ENCODE data around the gene SORCS1.

Gene SORCS1

DNA sequence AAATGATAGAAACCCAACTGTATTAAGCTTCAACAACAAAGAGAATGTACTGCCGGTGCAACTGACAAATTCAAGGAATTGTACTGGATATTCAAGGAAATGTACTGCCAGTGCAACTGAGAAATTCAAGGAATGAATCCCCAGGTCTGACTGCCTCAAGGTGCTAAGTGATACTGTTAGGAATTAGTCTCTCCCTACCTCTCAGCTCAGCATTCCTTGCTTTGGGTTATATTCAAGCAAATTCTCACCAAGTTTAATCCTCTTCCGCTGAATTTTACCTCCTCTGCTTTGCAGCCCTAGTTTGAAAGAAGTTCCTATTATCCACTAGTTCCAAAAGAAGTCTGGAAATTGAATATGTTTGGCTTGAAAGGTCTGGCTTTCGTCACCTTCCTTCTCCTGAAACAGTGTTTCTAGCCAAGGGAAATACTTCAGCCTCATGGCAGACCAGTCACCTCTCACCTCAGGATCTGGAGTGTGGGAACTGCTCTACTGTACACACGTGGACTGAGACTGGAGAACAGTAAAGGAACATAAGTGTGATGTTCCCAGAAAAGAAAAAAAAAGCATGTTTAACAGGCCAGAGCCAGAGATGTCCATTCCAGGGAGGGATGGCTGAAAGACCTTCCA, 60.4 kb downstream of the SORCS1 start:
- no peak for DNase-seq (ENCODE audit: low read depth in 3 of 3)

DNA sequence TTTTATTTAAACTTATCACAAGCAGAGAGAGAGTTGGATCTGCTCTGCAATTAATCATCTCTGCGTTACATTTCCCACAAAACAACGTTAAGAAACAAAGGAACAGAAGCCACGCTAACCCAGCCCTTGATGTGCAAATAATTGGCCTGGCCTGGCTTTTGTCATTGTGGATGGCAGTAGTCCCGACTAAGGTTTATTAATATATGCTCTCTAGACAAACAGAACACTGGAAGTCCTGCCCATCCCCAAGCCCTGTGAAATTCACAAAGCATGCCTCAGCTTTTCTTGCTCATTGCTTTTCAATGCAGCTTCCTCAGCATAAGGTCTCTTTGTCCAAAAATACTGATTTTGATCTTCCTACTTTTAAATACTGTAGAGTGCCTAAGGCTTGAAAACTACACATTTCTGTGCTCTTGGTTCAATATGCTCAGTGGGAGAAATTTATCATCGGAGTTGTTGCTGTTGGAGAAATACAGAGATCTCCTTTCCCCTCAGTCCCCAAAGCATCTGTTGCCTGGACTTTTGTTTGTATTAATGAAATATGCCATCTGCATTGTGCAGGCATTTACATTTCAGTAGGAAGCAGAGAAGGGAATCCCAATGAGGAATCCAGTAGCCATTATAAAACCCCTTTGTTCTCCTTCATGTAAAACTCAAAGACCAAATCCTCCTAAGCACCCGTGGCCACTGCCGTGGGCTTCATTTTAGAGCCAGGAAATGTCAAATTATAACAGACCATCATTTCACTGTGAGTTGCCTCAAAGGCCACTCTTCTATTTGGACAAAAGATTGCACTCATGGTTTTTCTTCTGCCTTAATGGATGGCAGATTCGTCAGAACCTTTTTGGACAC, 61.1 kb downstream of the SORCS1 start:
- DNase-seq (ENCODE audit: low read depth in 3 of 3): no peak

DNA sequence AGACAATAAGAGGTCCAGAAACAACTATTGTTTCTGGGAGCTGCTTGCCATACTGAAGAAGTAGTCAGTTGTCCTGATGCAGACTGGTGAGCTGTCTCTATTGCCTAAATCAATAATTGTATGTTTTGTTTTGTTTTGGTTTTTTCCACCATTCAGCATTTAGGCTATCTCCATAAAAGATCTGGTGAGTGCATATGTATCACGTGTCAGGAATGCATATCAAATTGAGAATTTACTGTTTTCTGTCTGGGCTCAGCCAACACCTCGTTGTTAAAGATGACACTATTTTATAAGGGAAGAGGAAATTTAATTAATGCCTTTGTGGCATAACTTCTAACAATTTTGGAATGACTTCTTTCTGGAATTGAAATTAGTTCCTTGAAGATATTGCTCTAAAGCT, 66.2 kb downstream of the SORCS1 start:
- no peak for DNase-seq (ENCODE audit: low read depth in 3 of 3)

DNA sequence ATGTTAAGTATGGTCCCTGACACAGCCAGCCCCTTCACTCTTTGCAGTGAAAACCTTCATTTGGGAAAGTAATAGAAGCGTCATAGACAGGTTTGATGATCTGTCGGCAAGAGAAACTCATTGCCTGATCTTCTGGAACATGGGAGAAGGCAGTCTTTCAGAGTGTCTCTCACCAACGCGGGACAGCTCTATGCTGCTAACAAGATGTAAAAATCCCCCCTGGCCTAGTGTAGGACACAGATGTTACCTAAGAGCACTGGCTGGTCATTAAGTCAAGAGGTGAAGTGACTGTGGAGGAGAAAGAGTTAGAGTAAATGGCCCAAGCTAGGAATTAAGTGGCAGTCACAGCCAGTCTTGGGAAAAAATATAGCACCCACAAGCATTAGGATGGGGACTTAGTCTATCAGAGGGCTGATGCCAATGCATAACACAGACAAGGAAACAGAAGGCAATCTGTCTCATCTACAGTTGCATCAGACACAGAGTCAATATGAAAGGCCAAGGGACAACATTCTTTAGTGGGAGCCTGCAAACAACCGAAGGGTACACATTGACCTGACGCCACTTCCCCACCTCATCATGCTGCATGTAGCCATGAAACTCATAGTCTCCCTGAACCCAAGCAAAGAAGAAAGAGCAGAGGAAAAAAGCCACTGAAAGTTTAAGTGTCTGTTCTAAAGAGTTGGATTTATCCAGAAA, 69.5 kb downstream of the SORCS1 start:
- no peak for DNase-seq (ENCODE audit: low read depth in 3 of 3)

DNA sequence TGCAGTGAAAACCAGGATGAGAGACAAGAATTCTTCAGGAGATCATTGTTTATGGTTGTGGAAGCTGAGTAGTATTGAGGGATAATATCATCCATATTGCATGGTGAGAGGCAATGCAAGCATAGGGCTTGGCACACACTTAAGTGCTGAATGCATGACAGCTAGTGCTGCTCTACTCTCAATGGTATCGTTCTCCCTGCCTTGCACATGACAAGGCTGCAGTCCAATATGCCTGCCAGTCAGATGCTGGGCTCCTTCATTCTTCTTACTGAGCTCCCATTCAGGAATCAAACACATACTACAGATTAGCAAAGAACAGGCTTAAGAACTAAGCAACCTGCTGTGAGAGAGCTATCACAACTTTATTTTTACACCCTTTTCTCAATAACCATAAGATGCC, 72.2 kb downstream of the SORCS1 start:
- no peak for DNase-seq (ENCODE audit: low read depth in 3 of 3)

DNA sequence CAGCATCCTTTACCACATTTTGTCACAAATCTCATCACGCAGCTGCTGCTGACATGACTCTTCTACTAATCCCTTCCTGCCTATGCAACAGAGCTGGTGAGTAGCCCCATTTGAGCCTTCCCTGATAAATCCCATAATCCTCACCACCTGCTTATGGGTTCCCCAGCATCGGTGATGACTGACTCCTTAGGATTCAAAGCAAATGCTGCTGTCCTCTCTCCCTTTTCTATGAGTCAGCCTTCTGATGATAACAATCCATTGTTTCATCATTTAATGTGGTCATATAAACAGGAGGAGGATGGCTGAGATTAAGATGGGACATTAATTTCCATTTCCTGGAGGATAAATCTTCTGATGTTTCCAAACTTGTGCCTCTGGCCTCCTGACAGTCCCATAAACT, 73.4 kb downstream of the SORCS1 start:
- no peak for DNase-seq (ENCODE audit: low read depth in 3 of 3)

DNA sequence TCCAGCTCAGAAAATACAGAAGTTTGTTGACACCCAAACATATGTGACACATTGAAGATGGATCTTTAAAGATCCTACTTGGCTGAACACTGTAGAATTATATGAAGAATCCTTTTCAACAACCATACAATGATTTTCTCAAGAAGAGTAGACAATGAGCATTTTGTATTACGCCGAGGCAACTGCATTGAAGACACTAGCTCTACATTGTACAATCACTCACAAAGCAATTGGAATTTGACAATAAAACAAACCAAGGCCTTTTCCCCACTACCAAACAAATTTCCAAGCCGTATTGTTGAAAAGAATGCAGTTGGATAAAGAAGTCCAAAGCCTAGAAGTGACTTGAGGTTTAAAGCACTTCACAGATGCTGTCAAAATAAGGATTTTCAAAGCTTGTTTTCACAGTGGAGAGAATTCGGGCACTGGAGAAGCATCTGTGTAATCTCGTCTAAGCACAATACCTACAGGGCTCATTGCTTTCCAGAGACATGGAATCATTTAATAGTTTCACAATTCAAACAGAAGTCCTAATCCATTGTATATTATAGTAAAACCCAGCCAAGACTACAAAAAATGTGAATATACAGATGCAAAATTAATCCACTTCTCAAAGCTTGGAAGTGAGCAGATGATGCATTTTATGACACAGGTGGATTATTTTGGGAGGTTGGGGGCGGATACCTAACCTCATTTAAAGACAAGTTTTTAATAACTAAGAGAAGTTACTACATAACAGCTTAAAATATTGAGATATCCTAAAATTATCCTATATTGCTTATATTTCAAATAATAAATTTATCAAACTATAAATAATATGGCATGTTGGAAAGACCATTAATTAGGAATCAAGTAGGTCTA, 78.6 kb downstream of the SORCS1 start:
- no peak for DNase-seq (ENCODE audit: low read depth in 3 of 3)

DNA sequence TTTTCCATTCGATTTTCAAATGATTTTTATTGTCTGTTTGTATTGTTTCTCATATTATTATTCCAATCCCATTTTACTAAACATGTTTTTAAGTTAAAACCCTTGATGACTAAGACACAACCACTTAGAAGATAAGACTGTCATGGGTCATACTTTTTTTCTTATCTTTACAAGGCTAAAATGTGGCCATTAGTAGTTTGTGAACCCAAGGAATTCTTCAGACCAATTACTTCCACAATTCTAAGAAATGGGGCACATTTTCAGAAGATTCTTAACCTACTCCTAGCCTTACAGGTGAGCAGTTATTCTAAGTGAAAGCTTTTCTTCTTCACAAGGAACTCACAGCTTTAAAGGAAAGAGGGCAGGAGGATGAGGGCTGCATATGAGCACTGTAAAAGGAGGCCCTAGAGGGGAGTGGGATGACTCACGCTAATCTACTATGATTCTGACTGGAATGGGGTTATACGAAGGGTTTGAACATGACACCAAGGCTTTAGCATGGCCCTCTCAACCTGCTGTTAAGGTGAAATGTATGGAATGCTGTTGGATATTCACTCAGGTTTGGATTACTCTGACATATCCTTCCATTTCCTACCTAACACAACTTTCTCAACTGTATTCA, 81.0 kb downstream of the SORCS1 start:
- no peak for DNase-seq (ENCODE audit: low read depth in 3 of 3)

DNA sequence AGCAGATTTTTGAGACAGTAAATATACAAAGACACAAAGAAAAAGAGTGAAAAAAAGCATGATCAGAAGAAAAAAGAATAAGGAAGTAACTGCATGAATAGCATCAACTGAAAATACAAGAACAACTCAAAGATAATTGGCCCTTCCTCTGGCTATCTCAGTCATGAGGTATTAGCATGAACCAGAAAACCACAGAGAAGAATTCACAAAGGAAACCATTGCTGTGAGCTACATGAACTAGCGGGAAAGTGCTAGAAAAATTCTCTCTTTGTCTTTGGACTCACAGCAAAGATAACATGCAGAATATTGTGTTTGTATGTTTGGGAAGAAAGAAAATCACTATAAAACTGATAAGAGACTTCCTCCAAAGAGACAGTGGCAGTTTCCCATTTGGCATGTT, 82.9 kb downstream of the SORCS1 start:
- no peak for DNase-seq (ENCODE audit: low read depth in 3 of 3)

DNA sequence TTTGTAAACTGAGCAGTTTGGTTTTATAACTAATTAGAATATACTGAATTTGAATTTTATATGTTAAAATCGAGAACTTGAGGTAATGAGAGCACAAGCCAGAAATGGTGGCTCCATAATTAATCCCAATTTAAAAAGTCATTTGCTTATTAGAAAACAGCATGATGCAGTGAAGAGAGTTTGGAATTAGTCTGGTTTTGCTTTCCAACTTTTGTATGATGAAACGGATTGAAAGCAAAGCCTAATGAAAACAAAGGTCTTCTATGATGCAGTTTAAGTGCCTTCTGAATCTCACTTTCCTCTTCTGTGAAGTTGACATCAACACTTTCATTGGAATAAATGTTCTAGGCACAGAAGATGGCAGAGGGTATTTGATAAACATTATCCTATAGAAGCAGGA, 89.4 kb downstream of the SORCS1 start:
- no peak for DNase-seq (ENCODE audit: low read depth in 3 of 3)

DNA sequence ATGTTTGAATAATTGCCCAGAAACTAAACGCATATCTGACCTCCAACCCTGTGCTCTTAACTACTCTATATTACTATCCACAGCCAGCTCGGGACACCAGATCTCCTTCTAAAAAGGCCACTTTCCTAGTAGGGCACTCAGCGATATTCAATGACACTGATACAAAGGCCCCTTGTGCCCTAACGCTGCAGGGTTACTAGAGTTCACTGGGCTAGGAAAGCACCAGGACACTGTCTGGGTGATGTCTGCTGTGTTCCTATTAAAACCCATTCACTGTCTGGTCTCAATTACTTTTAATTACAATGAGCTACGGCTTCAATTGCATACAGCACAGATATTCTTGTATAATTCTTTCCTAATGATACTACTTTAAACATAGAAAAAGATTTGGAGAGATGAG, 91.7 kb downstream of the SORCS1 start:
- DNase-seq (ENCODE audit: low read depth in 3 of 3): no peak

DNA sequence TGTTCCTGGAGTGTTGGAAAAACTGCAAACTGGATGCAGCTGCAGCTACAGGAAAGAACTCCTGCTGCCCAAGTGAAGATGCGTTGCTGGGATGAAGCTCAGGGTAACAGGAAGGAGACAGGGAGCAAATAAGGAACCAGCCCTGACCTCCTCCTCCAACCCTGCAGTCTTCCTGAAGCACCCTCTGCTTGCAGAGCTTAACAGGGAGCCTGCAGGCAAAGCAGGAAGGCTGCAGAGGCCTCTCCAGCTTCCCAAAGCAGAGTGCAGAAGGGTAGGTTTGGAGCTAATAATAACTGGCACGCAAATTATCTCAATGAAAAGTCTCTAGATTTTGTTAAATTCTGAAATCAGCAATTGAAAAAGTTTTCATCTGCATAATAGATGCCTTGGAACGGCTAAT, 92.5 kb downstream of the SORCS1 start:
- DNase-seq (ENCODE audit: low read depth in 3 of 3): no peak

DNA sequence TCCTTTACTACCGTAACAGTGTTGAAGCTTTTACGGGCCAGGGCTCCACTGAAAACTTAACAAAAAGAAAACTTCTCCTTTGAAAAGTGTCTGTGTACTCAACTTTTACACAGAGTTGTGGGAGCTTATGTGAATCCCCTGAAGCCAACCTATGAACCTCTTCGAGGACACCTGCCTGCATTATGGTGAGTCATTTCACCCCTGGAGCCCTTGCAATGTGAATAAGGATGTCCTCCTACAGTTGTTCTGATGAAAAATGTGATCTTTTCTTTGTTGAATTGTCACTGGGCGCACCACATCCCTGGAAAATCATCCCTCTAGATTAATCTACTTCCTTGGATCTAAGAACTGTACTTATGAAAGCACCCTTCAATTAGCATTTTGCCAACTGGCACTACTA, 93.2 kb downstream of the SORCS1 start:
- DNase-seq (ENCODE audit: low read depth in 3 of 3): no peak

DNA sequence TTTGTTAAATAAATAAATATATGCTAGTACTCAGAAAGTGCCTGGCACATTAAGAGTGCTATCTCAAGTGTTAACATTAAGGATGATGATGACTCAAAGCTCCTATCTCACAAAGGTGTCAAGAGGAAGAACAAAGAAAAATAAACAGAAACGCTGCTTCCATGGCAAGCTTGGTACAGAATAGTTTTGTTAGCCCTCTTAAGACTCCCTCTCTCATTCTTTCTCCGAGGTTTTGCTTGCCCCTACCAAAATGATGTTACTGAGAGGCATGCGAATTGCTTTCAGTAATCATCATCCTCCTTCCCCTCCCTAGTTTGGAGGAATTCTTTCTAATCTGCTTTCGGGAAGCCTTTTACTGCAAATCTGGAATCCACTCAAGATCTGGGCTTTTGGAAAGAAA, 96.7 kb downstream of the SORCS1 start:
- no peak for DNase-seq (ENCODE audit: low read depth in 3 of 3)

DNA sequence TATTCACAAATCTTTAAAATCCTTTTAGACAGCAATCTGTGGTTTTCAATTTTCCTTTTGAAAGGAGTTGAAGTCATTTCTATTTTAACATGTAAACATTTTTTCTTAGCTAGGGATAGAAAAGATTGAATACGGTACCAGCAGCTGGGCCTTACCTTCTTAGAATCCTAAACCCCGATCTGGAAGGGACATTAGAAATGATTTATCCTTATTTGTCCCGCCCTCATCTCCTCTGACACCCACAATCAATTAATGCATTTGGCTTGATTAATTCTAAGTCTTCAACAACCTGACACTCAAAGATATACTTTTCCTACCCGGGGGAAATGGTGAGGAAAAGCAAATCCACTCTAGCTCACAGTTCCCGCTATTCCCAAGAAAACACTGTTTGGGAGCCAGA, 100.4 kb downstream of the SORCS1 start:
- DNase-seq (ENCODE audit: low read depth in 3 of 3): no peak

DNA sequence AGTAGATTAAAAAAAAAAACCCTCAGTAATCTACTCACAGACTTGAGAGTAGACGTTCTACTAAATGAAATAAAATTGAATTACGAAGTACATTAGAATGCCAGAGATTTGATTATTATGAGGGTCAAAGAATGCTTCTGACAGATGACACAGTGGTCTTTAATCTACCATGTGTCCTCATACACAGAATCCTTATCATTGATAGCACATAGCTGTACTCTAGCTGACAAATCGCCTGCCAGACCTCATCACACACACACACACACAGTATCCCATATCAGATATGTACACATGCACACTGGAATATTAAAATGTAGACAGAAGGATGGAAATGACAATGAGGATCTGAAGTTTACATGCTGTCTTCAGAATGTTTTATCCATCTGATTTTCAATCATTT, 104.6 kb downstream of the SORCS1 start:
- no peak for DNase-seq (ENCODE audit: low read depth in 3 of 3)

DNA sequence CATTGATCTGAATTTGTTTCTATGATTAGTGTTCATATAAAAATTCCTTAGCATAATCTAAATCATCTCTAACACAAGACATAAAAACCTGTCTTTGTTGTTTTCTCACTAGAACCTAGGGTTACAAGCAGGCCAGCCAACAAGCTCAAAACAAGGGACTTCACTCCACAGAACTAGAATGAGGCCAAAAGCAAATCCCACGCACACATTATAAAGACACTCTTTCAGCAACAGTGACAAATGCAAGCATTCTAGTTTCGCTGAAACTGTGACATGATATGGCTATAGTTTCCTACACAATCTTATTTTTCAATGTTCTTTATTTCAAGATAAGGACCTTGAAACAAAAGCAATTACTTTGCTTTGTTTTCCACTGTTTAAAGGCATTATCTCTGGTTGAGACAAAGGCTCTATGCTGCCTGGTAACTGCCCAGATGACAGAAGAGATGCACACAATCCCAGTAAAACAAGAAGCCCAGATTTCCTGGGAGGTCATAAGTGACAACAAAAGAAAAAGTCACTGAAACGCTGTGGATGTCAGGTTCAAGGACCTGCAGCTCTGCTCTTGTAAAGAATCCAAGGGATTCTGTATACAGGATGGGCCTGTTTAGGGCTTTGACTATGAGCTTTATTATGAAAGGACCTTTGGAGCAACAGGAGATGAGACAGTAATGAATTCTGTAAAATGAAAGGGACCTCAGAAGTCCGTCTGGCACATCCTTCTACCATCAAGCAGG, 105.3 kb downstream of the SORCS1 start:
- DNase-seq (ENCODE audit: low read depth in 3 of 3): no peak

DNA sequence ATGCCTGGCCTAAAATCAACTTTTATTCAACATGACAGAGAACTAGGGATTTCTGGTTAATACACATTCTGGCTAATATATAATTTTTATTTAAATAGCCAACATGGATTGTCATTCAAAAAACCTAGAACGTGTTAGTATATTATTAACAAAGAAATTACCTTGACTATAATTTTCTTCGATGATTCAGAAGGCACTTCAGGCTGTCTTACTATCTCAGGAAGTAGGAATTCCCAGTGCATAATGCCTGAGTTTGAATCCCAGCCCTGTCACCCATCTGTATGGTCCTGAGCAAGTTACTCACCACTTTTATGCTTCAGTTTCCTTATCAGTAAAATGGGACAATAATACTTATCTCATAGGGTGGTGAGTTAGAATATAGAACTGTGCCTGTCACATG, 106.2 kb downstream of the SORCS1 start:
- DNase-seq (ENCODE audit: low read depth in 3 of 3): no peak

DNA sequence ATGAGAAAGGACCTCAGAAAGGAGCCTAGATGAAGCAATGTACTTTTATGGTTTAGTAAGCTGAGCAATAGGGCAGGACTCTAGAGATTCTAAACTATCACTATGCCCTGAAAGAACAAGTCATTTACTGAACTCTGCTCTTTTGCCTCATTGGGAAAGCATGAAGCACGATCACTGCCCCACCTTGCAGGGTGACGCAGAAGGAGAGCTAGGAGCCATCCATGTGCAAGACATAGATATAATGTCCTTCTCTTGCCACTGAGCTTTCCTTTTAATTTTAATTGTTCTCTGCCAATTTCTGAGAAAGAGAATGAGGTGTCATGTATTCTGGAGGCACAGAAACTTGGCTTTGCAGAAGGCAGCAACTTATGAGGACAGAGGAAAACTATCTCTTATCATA, 108.3 kb downstream of the SORCS1 start:
- DNase-seq (ENCODE audit: low read depth in 3 of 3): no peak

DNA sequence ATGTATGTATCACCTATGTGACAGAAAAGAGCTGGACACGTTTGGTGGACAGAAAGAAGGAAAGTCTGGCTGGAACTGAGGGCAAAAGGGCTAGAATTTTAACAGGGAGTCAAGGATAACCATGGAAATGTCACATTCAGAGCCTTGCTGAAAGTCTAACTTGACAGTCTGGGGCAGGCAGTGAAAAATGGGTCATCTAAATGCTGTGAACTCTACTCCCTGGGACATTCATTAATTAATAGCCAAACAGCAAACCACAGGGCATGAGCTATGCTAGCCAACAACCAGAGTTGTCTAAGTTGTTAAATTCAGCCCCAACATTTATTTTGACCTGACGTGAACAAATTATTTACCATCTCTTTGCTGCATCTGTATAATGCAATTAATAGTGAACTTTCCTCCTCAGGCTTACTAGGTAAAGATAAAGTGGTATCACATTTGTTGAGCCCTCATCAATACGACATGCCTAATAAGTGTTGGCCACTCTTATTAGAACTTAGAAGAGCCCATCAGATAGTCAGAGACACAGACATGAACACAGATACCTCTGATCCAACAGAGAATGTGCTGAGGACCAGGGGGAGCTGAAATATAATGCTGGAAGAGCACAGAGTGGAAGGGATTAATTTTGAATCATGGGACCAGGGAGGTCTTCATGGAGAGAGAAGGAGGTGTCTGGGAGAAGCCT, 109.9 kb downstream of the SORCS1 start:
- no peak for DNase-seq (ENCODE audit: low read depth in 3 of 3)
